Measurements from ENCODE around the gene TMEM219.
"Not testable (repeated sequence)": the region's sequence is repeated elsewhere in the genome, so short reads cannot be mapped to it uniquely, and the experiment has no call there.

TMEM219 gene

DNA sequence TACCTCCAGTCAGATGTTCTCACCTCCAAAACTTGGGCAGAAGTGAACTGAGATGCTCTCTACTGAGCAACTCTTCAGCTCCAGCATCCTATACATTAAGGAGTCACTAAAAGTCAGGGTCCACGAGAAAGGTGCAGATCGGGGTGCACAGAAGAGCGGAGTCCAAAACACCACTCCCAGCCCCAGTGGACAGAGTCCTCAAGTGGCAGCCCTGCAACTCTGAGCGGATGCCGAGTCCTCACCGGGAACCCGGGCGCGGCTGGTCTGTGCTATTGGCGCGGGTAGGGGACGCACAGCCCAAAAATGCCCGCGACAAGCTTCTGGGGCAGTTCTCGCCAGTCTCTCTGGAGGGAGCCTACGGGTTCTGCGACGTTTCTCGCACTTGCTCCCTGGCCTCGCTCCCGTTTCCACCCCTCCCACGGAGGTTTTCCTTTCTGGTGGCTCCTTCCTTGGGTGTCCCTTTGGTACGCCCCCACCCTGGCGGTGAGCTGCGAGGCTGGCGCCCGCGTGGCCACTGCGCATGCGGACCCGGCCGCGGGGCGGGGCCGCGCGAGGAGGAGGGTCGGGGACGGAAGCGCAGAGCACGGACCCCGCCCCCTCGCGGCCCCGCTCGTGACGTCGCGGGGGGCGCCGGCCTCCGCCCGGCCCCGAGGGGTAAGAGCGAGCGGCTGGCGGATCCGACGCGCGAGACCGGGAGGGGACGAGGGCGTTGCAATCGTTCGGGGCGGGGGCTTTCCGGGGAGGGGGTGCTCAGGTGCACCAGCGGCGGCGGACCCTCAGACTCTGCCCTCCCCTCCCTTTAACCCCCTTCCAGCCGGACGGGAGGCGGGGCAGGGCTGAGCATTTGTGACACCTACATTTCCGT, at the start of gene TMEM219:
TMEM219 (plus strand) TSS at position 601 of the 865 bp plus-strand sequence. CDS start 1,065 bp downstream, outside the sequence.
- DNase-seq (ENCODE audit: low read depth, low spot score): peak; percentile 88

- no peak for DNase-seq (ENCODE audit: low read depth, low spot score)
Measured at GRCh38 chr16:29912087-29912486, 49.8 kb upstream of the TMEM219 start.

DNA sequence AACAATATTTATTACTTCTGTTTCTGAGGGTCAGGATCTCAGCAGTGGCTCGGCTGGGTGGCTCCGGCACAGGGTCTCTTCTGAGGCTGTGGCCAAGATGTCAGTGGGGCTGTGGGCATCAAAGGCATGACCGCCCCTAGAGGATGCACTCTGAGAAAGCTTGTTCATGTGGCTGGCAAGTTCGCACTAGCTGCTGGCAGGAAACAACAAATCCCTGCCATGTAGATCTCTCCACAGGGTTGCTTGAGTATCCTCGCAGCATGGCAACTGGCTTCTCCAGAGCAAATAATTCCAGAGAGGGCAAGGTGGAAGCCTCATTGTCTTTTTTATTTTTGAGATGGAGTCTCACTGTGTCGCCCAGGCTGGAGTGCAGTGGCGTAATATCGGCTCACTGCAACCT, 48.4 kb upstream of the TMEM219 start:
- no peak for DNase-seq (ENCODE audit: low read depth, low spot score)

- no peak for DNase-seq (ENCODE audit: low read depth, low spot score)
Measured at GRCh38 chr16:29915590-29916247, 46.2 kb upstream of the TMEM219 start.

GRCh38 chr16:29916979-29917378, 44.9 kb upstream of the TMEM219 start:
- DNase-seq (ENCODE audit: low read depth, low spot score): no peak

- DNase-seq (ENCODE audit: low read depth, low spot score): no peak
Measured at GRCh38 chr16:29920288-29921033, 41.4 kb upstream of the TMEM219 start.

GRCh38 chr16:29921034-29921385, 40.9 kb upstream of the TMEM219 start:
- no peak for DNase-seq (ENCODE audit: low read depth, low spot score)

GRCh38 chr16:29922326-29922725, 39.6 kb upstream of the TMEM219 start:
- DNase-seq (ENCODE audit: low read depth, low spot score): no peak

DNA sequence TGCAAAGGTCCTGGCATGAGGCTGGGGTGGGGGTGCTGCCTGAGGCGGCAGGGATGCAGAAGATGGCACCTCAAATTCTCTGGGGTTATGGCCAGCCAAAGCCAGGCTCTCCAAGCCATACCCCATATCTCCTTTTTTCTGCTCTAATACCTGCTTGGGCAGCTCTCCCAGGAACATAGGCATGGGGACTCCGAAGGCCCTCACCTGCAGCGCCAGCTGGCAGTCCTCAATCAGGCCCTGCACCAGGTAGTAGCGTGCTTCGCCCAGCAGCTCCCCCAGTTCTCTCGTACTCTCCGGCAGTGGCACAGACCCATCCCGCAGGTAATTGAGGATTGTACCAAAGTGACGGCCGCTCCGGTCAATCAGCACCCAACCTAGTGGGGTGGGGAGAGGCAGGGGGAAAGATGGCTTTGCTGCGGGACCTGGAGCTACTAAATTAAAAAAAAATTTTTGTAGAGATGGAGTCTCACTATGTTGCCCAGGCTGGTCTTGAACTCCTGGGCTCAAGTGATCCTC, 38.8 kb upstream of the TMEM219 start:
- no peak for DNase-seq (ENCODE audit: low read depth, low spot score)

GRCh38 chr16:29925105-29925756, 36.6 kb upstream of the TMEM219 start:
- no peak for DNase-seq (ENCODE audit: low read depth, low spot score)

DNA sequence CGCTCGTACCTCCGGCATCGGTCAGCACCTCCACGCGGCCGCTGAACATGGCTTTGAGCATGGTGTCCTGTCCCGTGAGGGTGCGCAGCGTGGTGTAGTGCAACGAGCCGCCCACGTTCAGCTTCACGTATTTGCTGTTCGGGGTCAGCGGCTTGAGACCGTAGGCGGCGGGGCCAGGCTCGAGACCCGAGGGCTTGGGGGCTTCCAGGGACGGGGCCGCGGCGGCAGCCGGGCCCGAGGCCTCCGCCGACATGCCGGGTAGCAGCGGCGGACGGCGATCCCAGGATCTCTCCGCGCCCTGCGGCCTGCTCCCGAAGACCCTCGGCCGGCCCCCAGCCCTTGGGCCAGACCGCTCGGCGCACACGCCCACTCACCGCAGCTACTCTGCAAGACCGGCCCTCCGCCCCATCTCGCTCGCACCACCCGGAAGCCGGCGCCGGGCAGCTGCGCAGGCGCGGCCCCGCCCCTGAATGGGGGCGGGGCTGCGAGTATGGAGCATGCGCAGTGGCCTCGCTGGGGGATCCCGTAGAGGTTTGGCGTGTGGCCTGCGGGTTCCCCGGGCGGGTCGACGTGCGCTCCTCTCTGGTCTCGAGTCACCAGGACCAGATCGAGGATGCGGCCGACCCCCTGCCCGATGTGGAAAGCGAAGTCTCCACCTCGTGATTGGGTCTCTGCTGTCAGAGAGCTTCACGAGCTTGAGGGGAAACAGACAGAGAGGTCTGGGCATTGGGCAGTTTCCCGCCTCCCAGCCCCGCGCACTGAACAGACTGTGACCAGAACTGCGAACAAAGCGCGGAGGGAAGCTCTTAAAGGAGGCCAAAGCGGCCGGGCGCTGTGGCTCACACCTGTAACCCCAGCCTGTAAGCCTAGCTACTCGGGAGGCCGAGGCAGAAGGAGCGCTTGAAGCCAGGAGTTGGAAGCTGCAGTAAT, 35.8 kb upstream of the TMEM219 start, which contains the start of gene KCTD13:
KCTD13 (minus strand) TSS at position 446 of the 930 bp plus-strand sequence; CDS start at position 253, 193 bp downstream.
- peak; percentile 78 for DNase-seq (ENCODE audit: low read depth, low spot score)

GRCh38 chr16:29926711-29927052, 35.2 kb upstream of the TMEM219 start:
- DNase-seq (ENCODE audit: low read depth, low spot score): no peak

DNA sequence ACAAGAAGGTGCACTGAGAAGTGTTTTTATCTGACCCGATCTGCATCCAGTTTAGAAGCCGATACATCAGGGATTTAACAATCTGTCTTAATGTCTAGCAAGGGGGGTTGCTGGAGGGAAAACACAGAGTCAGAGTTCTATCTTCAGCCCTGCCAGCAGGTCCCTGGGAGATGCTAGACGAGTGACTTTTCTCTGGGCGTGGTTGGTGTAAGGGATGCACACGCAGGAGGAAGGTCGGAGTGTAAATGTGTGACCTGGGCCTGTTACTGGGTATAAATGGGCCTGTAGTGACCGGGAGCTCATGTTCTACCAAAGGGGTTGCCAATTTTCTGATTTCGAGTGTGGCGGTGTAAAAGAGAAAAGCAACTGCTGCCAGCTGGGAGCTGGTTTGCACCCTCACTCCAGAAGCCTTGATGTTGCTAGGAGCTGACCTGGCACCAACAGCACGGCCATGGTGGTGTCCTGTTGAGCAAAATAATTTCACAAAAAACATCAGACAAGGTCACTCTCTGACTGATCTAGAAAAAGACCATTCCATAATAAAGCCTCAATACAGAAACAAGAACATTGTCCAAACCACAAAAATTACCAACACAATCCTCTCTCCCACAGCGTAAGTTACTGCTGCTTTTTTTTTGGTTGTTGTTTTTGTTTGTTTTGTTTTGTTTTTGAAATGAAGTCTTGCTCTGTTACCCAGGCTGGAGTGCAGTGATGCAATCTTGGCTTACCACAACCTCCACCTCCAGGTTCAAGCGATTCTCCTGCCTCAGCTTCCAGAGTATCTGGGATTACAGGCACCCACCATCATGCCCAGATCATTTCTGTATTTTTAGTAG, 34.6 kb upstream of the TMEM219 start:
- no peak for DNase-seq (ENCODE audit: low read depth, low spot score)

GRCh38 chr16:29931750-29932149, 30.1 kb upstream of the TMEM219 start:
- DNase-seq (ENCODE audit: low read depth, low spot score): not testable (repeated sequence)

GRCh38 chr16:29940656-29941055, 21.2 kb upstream of the TMEM219 start:
- no peak for DNase-seq (ENCODE audit: low read depth, low spot score)

- DNase-seq (ENCODE audit: low read depth, low spot score): no peak
Measured at GRCh38 chr16:29943846-29944799, 17.8 kb upstream of the TMEM219 start.

GRCh38 chr16:29947897-29948296, 14.0 kb upstream of the TMEM219 start:
- no peak for DNase-seq (ENCODE audit: low read depth, low spot score)

- DNase-seq (ENCODE audit: low read depth, low spot score): no peak
Measured at GRCh38 chr16:29950806-29951461, 10.9 kb upstream of the TMEM219 start.
